Immature natural killer cell (primary cell): Measurements from ENCODE around the gene LYPLA2. TPM values are rescaled to one million over a fixed set of nuclear protein-coding genes. Genes with fewer than 3 reads are reported as not detected.
"Not testable (repeated sequence)": the region's sequence is repeated elsewhere in the genome, so short reads cannot be mapped to it uniquely, and the experiment has no call there.

Source experiments
- DNase-seq, 3 donors: peaks; one replicate each; pipeline ENCODE4 v3.0.0; 2022; ENCODE audit warnings: mixed read lengths in 1 of 3
- H3K27ac Mint-ChIP-seq, 6 donors: one replicate each; pipeline ENCODE4 v1.8.0; 2020; ENCODE audit warnings: mixed read lengths in 6 of 6, mild to moderate bottlenecking in 5 of 6, inconsistent platforms in 4 of 6, moderate library complexity in 3 of 6
- H3K27me3 Mint-ChIP-seq, 3 donors: one replicate each; pipeline ENCODE4 v1.8.0; 2020 to 2021; ENCODE audit warnings: low read depth in 3 of 3, mild to moderate bottlenecking in 3 of 3, mixed read lengths in 3 of 3, moderate library complexity in 3 of 3, inconsistent platforms in 1 of 3
- H3K36me3 Mint-ChIP-seq, 3 donors: one replicate each; pipeline ENCODE4 v1.8.0; 2020; ENCODE audit warnings: mixed read lengths in 3 of 3, inconsistent platforms in 2 of 3, mild to moderate bottlenecking in 2 of 3
- H3K4me1 Mint-ChIP-seq, 2 donors: one replicate each; pipeline ENCODE4 v1.8.0; 2020; ENCODE audit warnings: inconsistent platforms in 2 of 2, mild to moderate bottlenecking in 2 of 2, mixed read lengths in 2 of 2, moderate library complexity in 1 of 2
- H3K4me3 Mint-ChIP-seq, 5 donors: one replicate each; pipeline ENCODE4 v1.8.0; 2020; ENCODE audit warnings: mild to moderate bottlenecking in 5 of 5, mixed read lengths in 5 of 5, inconsistent platforms in 3 of 5, moderate library complexity in 3 of 5
- H3K9me3 Mint-ChIP-seq, 6 donors: one replicate each; pipeline ENCODE4 v1.8.0; 2020; ENCODE audit warnings: mild to moderate bottlenecking in 6 of 6, mixed read lengths in 6 of 6, inconsistent platforms in 4 of 6, moderate library complexity in 3 of 6
- polyA plus RNA-seq, 3 donors: library from polyadenylated mRNA; unstranded; fragments of 300-500 nt; fragmentation: Illumina TruSeq; gene quantifications; one replicate each; pipeline ENCODE4 v1.2.3, GENCODE V29; 2021

LYPLA2 gene
- polyA plus RNA-seq, 3 donors from 2014 or later, result 91.9 to 142 (median 117) TPM

- Mint-ChIP-seq H3K9me3 (no peaks in the 10 kb centered on the region), H3K27me3 (peaks cover 0 to 16% (median 3%) of the 10 kb centered on the region in 3 donors), H3K36me3 (peaks cover 9 to 12% (median 11%) of the 10 kb centered on the region in 3 donors), H3K4me3 (peak overlapping the region; percentile 93 to 97 (median 95)), H3K4me1 (peaks cover 20 to 23% of the 10 kb centered on the region in 2 donors), H3K27ac (peak overlapping the region; percentile 86 to 97 (median 96))
- DNase-seq, result no peak
These were observed 637 bp downstream of the LYPLA2 start for GRCh38 chr1:23791516-23792047.

DNA sequence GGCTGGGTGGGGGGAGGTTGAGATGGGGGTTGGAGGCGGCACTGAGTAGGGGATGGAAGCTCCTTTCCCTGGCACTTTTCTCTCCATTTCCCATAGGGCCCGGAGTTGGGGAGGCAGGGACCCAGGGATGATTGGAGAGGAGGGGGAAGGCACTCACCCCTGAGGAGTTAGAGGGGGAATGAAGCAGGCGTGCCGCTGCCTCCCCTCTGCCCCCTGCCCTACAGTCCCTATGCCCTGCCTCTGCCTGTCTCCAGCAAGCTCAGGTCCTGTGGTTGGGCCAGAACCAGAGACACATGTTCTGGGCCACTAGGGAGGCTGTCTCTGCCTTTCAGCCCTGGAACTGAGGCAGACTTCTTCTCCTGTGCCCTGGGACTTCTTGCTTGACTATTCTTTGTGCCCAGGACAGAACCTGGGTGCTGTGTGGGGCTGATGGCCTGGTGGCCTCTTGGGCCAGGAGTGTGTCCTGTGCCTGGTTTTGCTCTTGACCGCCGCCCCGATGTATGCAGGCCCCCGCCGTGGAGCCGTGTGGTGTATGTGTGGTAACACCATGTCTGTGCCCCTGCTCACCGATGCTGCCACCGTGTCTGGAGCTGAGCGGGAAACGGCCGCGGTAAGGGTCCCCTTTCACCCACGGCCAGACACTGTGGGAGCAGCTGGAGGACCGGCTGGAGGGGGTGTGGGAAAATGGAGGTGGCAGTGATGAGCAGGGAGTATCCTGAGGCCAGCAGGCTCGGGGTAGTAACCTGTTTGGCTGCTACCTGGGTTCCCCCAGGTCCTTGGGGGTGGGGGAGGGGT is 1.4 kb downstream of the LYPLA2 start:
- Mint-ChIP-seq H3K9me3 (no peaks in the 10 kb centered on the region), H3K36me3 (peaks cover 4 to 5% (median 4%) of the 10 kb centered on the region in 3 donors), H3K27ac (peak overlapping the region; percentile 86 to 97 (median 96)), H3K4me3 (peak overlapping the region; percentile 93 to 97 (median 95)), H3K27me3 (peaks cover 0 to 16% (median 3%) of the 10 kb centered on the region in 3 donors), H3K4me1 (peaks cover 20 to 23% of the 10 kb centered on the region in 2 donors)
- DNase-seq, result no peak

DNA sequence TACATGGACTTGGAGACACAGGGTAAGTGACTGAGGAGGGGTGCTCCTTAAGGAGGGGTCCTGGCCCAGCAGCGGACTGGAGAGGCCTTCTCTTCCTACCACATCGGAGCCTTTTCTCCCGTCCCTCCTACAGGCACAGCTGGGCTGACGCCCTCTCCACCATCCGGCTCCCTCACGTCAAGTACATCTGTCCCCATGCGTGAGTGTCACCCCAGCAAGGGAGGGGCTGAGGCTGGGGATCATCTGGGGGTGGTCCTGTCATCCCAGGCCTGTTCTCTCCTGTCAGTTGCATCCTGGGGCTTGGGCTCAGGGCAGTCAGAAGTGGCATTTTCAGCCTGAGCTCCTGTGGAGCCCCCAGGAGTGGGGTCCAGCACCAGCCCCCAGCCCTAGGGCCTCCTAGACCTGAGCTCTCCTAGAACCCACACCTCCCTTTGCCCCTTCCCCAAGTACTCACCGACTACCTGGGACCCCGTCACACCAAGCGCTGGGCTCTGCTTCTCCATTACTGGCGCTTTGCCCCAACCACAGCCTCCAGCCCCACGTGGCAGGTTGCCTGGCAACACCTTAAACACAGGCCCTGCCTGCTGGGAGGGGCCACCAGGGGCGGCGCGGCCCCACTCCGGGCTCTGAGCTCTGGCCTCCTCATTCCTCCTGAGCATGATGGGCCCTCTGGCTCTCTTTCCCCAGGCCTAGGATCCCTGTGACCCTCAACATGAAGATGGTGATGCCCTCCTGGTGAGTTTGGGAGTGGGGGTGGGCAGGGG is 2.3 kb downstream of the LYPLA2 start:
- no peaks in the 10 kb centered on the region for H3K36me3 Mint-ChIP-seq
- no peaks in the 10 kb centered on the region for H3K9me3 Mint-ChIP-seq
- H3K27ac Mint-ChIP-seq, result peak overlapping the region in 5 of 6 donors; percentile 40 to 66 (median 57)
- peaks cover 0 to 14% (median 3%) of the 10 kb centered on the region in 3 donors for H3K27me3 Mint-ChIP-seq
- peak overlapping the region in 2 of 5 donors; percentile 36 to 60 for H3K4me3 Mint-ChIP-seq
- DNase-seq, result peak in 1 of 3 donors; percentile 29
- H3K4me1 Mint-ChIP-seq, result peaks cover 20 to 23% of the 10 kb centered on the region in 2 donors

GRCh38 chr1:23793861-23794731 is 3.2 kb downstream of the LYPLA2 start:
- no peaks in the 10 kb centered on the region for H3K36me3 Mint-ChIP-seq
- no peak for DNase-seq
- H3K9me3 Mint-ChIP-seq, result no peaks in the 10 kb centered on the region
- peak overlapping the region in 2 of 6 donors; percentile 45 to 52 for H3K27ac Mint-ChIP-seq
- peaks cover 25 to 29% of the 10 kb centered on the region in 2 donors for H3K4me1 Mint-ChIP-seq
- no peak overlapping the region for H3K4me3 Mint-ChIP-seq
- H3K27me3 Mint-ChIP-seq, result peaks cover 0 to 15% (median 3%) of the 10 kb centered on the region in 3 donors

- peak overlapping the region in 1 of 6 donors; percentile 58 for H3K27ac Mint-ChIP-seq
- not testable (repeated sequence) for DNase-seq, H3K4me3 Mint-ChIP-seq, H3K36me3 Mint-ChIP-seq, H3K9me3 Mint-ChIP-seq
- H3K27me3 Mint-ChIP-seq, result peaks cover 0 to 15% (median 2%) of the 10 kb centered on the region in 3 donors
- peaks cover 31 to 36% of the 10 kb centered on the region in 2 donors for H3K4me1 Mint-ChIP-seq
These were observed 3.8 kb downstream of the LYPLA2 start for GRCh38 chr1:23794732-23795182.

DNA sequence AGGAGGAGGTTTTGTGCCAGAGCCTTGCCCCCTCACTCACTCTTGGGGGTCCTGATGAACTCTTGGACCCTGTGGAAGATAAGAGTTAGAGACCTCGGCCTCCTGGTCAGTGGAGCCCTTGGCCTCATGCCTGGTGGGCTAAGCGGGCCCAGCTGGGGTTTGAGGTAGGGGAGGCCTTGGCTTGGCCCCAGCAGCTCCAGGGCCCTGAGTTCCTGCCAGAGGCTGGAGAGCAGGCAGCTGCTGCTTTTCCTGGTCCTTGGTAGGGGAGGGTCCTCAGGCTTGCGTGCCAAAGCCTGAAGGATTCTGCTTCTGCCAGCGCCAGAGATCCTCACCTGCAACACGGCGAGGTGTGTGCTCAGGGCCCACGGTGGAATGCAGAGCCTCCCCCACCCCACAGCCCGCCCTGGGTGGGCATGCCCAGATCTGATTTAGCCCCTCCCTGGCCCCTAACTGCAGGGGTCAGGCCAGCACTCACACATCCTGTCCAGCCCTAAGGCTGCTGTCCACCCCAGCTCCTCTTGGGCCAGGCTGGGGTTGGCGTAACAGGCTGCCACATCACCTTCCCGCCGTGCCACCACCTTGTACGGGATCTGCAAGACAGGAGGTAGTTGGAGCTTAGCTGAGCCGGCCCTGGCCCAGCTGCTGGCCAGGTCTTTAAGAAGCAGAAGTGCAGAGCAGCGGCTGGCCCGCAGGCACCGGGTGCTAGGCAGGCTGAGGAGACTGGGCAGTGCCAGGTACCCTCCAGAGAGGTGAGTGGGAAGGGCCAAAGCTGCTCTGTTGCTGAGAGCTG is 4.9 kb downstream of the LYPLA2 start:
- Mint-ChIP-seq H3K4me3 (no peak overlapping the region), H3K27ac (no peak overlapping the region)

GRCh38 chr1:23796466-23797271 is 5.7 kb downstream of the LYPLA2 start:
- H3K27ac Mint-ChIP-seq, result peak overlapping the region in 2 of 6 donors; percentile 16 to 39
- peaks cover 0 to 10% (median 5%) of the 10 kb centered on the region in 3 donors for H3K27me3 Mint-ChIP-seq
- no peak for DNase-seq
- H3K36me3 Mint-ChIP-seq, result no peaks in the 10 kb centered on the region
- no peak overlapping the region for H3K4me3 Mint-ChIP-seq
- H3K4me1 Mint-ChIP-seq, result peaks cover 27 to 33% of the 10 kb centered on the region in 2 donors
- H3K9me3 Mint-ChIP-seq, result no peaks in the 10 kb centered on the region

More for the DNA sequence above, 4.9 kb downstream of the LYPLA2 start:
- Mint-ChIP-seq H3K4me1 (peaks cover 29 to 34% of the 10 kb centered on the region in 2 donors), H3K27me3 (peaks cover 0 to 13% (median 7%) of the 10 kb centered on the region in 3 donors), H3K36me3 (no peaks in the 10 kb centered on the region), H3K9me3 (no peaks in the 10 kb centered on the region)
- no peak for DNase-seq

GRCh38 chr1:23797478-23798448 is 6.8 kb downstream of the LYPLA2 start:
- Mint-ChIP-seq H3K4me3 (no peak overlapping the region), H3K27ac (peak overlapping the region in 2 of 6 donors; percentile 28 to 51), H3K36me3 (no peaks in the 10 kb centered on the region), H3K4me1 (peaks cover 21 to 23% of the 10 kb centered on the region in 2 donors), H3K9me3 (no peaks in the 10 kb centered on the region), H3K27me3 (peaks cover 2 to 8% (median 5%) of the 10 kb centered on the region in 3 donors)
- DNase-seq, result no peak

GRCh38 chr1:23798662-23799142 is 7.8 kb downstream of the LYPLA2 start:
- Mint-ChIP-seq H3K36me3 (no peaks in the 10 kb centered on the region), H3K27ac (peak overlapping the region; percentile 14 to 94 (median 68)), H3K27me3 (peaks cover 2 to 7% (median 5%) of the 10 kb centered on the region in 3 donors), H3K4me3 (peak overlapping the region in 3 of 5 donors; percentile 92 to 94 (median 92)), H3K4me1 (peaks cover 21 to 23% of the 10 kb centered on the region in 2 donors), H3K9me3 (no peaks in the 10 kb centered on the region)
- no peak for DNase-seq

DNA sequence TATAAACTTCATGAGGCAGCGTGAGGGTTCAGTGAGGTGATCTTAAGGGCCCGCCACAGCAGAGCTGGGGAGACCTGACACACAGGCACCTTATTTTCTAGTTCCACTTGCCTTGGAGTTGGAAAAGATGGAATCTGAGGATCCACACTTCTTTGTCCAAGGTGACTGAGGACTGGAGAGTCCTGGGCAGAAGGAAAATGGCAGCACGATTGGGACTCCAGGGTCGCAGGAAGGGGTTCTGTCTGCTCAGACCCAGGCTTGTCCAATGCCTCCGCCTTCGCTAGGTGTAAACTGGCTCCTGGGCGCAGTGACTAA is 8.3 kb downstream of the LYPLA2 start:
- Mint-ChIP-seq H3K27ac (peak overlapping the region; percentile 57 to 96 (median 91)), H3K4me1 (peaks cover 21 to 23% of the 10 kb centered on the region in 2 donors), H3K27me3 (peaks cover 2 to 7% (median 5%) of the 10 kb centered on the region in 3 donors), H3K4me3 (peak overlapping the region; percentile 88 to 96 (median 92)), H3K9me3 (no peaks in the 10 kb centered on the region), H3K36me3 (no peaks in the 10 kb centered on the region)
- DNase-seq, result no peak
